Measurements from ENCODE around the gene GOLGA3.
"Not testable (repeated sequence)": the region's sequence is repeated elsewhere in the genome, so short reads cannot be mapped to it uniquely, and the experiment has no call there.

Gene GOLGA3

DNA sequence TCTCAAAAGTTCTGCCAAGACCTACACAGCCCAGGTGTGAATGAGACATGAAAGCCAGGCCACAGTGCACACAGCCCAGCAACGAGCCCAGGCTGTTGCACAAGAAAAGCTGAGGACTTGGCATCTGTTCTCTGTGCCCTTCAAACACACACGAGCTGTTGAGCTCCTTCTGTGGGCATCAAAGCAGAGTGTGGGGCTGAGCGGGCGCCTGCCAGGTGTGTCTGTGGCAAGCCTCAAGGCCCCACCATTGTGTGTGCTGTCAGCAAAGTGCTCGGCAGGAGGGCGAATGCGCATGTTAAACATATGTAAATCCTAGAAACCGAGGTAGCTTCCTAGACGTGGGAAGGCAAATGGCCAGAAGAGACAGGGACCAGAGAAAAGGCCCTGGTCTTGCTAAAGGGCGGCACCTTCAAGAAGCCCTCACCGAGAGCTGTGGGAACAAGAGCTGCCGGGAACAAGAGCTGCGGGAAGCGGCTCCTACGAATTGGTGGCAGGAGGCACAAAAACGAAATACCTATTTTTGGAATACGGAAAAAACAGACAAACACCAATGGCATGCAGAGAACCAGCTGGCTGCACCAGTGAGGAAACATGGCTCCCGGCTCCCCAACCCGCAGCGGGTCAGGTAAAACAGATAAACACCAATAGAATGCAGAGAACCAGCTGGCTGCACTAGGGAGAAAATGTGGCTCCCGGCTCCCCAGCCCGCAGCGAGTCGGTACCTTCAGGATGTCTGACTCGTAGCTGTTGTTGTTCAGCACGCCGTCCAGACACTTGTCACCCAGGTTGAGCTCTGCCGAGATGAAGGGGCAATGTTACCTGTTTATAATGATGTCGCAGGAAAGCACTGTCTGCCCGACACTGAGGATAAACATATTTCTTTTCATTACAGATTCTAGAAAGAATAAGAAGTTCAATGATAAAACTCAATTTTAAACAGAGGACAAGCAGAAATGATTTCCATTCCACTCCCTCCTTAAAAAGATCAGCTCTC, 19.0 kb upstream of the GOLGA3 start:
- no peak for DNase-seq (ENCODE audit: low read depth in 2 of 2, low spot score in 1 of 2)

GRCh38 chr12:132844681-132845080, 16.0 kb upstream of the GOLGA3 start:
- not testable (repeated sequence) for DNase-seq (ENCODE audit: low read depth in 2 of 2, low spot score in 1 of 2)

DNA sequence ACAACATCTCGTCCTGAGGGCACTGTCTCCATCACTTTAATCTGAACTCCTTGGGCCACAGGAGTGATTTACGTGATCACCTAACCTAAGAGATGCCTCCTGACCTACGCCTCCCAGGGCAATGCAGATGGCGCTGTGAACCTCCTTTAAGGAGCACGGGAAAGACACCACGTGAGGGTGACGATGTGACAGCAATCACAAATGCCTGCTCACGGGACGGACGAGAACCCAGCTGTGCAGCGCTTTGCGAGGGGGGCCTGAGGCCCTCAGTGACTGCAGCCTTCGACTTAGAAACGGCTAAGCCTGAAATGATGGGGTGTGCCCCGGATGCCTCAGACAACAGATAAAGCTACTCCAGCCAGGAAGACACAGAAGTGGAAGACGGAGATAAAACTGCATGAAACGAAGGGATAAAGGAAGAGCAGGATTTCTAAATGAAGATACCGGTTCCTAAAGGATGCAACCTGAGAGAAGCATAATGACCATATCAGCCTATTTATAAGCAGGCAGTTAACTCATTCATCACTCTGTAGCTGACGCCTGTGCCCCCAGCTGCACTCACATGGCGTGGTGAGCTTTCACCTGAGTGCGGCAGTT, 13.9 kb upstream of the GOLGA3 start:
- DNase-seq (ENCODE audit: low read depth in 2 of 2, low spot score in 1 of 2) = no peak

DNA sequence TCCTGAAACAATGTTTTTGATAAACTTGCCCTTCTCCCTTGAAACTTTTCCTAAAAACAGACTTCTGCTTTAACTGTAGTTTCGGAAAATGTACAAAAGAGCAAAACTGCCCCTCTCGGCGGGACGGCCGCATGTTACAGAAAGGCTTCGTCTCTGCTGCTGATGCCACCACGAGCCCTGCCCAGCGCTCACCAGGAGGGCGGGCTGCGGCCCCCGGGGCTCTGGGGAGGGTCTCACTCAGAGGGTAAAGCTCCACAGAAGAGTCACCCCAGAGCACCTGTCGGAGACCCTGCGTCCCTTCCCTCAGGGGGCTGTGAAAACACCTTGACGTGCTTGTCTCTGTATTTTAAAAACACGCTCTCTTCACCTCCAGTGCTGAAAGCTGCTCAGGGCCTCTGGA, 12.5 kb upstream of the GOLGA3 start:
- no peak for DNase-seq (ENCODE audit: low read depth in 2 of 2, low spot score in 1 of 2)

- no peak for DNase-seq (ENCODE audit: low read depth in 2 of 2, low spot score in 1 of 2)
These were observed 11.9 kb upstream of the GOLGA3 start for GRCh38 chr12:132840536-132840935.

DNA sequence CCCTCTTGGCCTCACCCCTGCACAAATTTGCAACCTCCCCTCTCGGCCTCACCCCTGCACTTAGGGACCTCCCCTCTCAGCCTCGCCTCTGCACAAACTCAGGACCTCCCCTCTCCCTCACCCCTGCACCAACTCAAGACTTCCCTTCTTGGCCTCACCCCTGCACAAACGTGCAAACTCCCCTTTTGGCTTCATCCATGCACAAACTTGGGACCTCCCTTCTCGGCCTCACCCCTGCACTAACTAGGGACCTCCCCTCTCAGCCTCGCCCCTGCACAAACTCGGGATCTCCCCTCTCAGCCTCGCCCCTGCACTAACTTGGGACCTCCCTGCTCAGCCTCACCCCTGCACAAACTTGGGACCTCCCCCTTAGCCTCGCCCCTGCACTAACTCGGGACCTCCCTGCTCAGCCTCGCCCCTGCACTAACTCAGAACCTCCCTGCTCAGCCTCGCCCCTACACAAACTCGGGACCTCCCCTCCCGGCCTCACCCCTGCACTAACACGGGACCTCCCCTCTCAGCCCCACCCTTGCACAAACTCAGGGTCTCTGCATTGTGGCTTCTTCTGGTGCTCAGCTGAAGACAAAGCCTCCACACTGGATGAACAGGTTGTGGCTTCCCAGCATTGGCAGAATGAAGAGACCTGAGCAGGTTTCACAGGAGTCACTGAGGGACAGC, 11.0 kb upstream of the GOLGA3 start:
- DNase-seq (ENCODE audit: low read depth in 2 of 2, low spot score in 1 of 2) = no peak

- no peak for DNase-seq (ENCODE audit: low read depth in 2 of 2, low spot score in 1 of 2)
These were observed 9.9 kb upstream of the GOLGA3 start for GRCh38 chr12:132838410-132839080.

DNA sequence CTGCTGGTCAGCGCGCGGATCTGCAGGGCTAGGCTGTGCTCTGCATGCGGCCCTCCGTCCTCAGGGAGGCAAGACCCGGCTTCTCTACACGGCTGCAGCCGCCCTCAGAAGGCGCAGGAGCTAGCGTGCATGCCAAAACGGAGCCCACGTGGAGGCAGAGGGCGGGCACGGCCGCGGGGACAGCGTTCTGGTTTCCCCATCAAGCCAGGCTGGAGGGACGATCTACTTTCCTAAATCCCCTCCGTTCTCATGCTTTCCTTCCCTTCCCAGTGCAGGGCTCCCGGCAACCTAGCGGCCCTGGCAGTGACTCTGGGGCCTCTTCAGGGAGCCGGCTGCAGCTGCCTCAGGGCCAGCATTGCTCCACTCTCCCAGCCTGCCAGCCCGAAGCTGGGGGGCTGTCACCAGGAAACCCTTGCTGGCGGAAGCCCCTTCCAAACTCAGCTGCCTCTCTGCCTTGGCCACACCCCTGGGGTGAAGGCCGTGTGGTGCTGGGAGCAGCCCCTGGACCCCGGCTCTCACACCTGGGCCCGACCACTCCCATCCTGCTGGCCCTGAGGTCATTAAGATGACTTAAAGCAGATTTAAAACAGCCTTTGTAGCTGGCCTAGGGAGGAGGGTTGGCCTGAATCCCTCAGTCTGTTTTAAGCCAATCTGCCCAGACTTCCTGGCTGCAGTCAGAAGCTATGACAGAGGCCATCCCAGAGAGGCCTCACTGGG, 9.2 kb upstream of the GOLGA3 start:
- DNase-seq (ENCODE audit: low read depth in 2 of 2, low spot score in 1 of 2) = no peak

DNA sequence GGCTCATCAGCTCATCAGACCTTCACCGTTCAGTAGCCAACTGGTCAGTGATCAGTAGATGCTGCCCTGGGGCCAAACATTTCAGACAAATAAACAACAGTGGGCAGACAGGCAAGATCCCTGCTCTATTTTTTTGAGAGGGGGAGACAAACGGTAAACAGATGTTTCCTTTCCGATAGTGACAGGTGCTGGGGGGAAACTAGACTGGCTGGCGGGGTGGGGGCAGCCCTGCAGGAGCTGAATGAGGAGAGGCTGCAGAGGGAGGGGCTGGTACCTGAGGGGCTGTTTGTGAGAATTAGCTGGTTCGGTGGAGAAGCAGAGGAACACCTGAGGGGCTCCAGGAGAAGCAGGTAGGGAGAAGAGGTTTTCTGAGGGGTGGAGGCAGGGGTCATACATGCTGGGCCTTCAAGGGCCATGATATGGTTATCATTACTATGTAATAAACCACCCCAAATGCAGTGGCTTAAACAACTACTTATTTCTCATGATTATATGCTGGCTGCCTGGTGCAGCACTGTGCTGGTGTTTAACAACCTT, 8.2 kb upstream of the GOLGA3 start:
- DNase-seq (ENCODE audit: low read depth in 2 of 2, low spot score in 1 of 2) = no peak

GRCh38 chr12:132836230-132836629, 7.6 kb upstream of the GOLGA3 start:
- not testable (repeated sequence) for DNase-seq (ENCODE audit: low read depth in 2 of 2, low spot score in 1 of 2)

GRCh38 chr12:132835076-132836025, 6.7 kb upstream of the GOLGA3 start:
- DNase-seq (ENCODE audit: low read depth in 2 of 2, low spot score in 1 of 2) = no peak

DNA sequence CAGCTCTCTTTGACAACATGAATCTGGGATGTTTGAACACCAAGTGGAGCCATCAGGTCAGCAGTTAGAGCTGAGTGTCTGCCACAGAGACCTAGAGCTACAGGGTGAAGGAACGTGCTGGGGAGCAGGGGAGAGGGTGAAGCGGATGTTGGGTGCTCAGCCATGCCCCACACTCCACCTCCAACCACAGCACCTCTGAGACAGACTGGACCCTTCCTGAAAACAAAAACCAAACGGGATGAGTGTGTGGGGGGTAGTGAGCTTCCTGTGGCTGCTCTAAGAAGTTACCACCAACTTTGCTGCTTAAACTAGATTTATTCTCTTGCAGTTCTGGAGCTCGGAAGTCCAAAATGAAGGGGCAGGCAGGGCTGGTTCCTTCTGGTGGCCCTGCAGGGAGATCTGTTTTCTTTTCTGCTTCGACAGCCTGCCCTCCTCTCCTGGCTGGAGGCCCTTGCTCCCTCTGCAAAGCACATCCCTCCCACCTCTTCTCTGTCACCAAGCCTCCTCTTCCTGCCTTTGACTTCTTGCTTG, 5.6 kb upstream of the GOLGA3 start:
- DNase-seq (ENCODE audit: low read depth in 2 of 2, low spot score in 1 of 2) = no peak

DNA sequence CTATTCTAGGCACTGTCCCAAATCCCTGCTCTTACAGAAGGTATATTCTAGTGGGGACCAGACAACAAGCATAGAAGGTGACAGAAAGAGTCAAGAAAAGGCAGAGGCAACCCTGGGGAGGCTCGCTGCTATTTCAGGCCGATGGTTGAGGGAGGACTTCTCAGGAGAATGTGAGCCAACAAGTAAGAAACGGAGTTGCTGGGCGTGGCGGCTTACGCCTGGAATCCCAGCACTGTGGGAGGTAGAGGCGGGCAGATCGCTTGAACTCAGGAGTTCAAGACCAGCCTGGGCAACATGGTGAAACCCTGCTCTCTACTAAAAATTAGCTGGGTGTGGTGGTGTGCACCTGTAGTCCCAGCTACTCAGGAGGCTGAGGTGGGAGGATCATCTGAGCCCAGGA, 4.7 kb upstream of the GOLGA3 start:
- no peak for DNase-seq (ENCODE audit: low read depth in 2 of 2, low spot score in 1 of 2)

- no peak for DNase-seq (ENCODE audit: low read depth in 2 of 2, low spot score in 1 of 2)
These were observed 3.1 kb upstream of the GOLGA3 start for GRCh38 chr12:132831771-132832170.

- no peak for DNase-seq (ENCODE audit: low read depth in 2 of 2, low spot score in 1 of 2)
These were observed 636 bp downstream of the GOLGA3 start for GRCh38 chr12:132827763-132828703.

- DNase-seq (ENCODE audit: low read depth in 2 of 2, low spot score in 1 of 2) = no peak
These were observed 2.8 kb downstream of the GOLGA3 start for GRCh38 chr12:132825861-132826260.

- no peak for DNase-seq (ENCODE audit: low read depth in 2 of 2, low spot score in 1 of 2)
These were observed 3.6 kb downstream of the GOLGA3 start for GRCh38 chr12:132825089-132825488.

- no peak for DNase-seq (ENCODE audit: low read depth in 2 of 2, low spot score in 1 of 2)
These were observed 4.6 kb downstream of the GOLGA3 start for GRCh38 chr12:132824053-132824452.

Measured in stimulated activated CD8-positive, alpha-beta memory T cell treated with anti-CD3 and anti-CD28 coated beads, Interleukin-4, amount 100 ng/mL, for 1 hour (primary cell).